Endothelial cell (in vitro differentiated cells): ENCODE data around the gene TTC33. TPM values are rescaled to one million over a fixed set of nuclear protein-coding genes. Genes with fewer than 3 reads are reported as not detected.

Source experiments
- DNase-seq: peaks from one replicate; pipeline ENCODE4 v3.0.0; 2021; ENCODE audit warnings: low spot score
- H3K27ac Mint-ChIP-seq: one replicate; pipeline ENCODE4 v1.8.0; 2021; ENCODE audit warnings: mixed read lengths, inconsistent platforms; ENCODE audit not compliant: unreplicated experiment
- H3K27me3 Mint-ChIP-seq: one replicate; pipeline ENCODE4 v1.8.0; 2021; ENCODE audit warnings: mild to moderate bottlenecking, moderate library complexity, mixed read lengths, inconsistent platforms; ENCODE audit not compliant: unreplicated experiment
- H3K36me3 Mint-ChIP-seq: one replicate; pipeline ENCODE4 v1.8.0; 2021; ENCODE audit warnings: mild to moderate bottlenecking, low read depth, mixed read lengths, inconsistent platforms; ENCODE audit not compliant: unreplicated experiment
- H3K4me1 Mint-ChIP-seq: one replicate; pipeline ENCODE4 v1.8.0; 2021; ENCODE audit warnings: mild to moderate bottlenecking, mixed read lengths, inconsistent platforms; ENCODE audit not compliant: unreplicated experiment
- H3K4me3 Mint-ChIP-seq: one replicate; pipeline ENCODE4 v1.8.0; 2021; ENCODE audit warnings: mild to moderate bottlenecking, mixed read lengths, inconsistent platforms; ENCODE audit not compliant: unreplicated experiment
- H3K9me3 Mint-ChIP-seq: one replicate; pipeline ENCODE4 v1.8.0; 2021; ENCODE audit warnings: mixed read lengths, inconsistent platforms; ENCODE audit not compliant: unreplicated experiment
- CTCF ChIP-seq: fragments of 200-600 bp; sonication (generic); IDR thresholded peaks from one replicate; pipeline ENCODE4 v1.5.0; 2021; ENCODE audit warnings: antibody characterized with exemption; ENCODE audit not compliant: unreplicated experiment
- total RNA-seq: library from RNA; stranded (reverse); fragmentation: NEBNext Ultra II Directional; extraction: Animal tissue kit (Norgen Biotek cat#: 25700); gene quantifications from one replicate; pipeline ENCODE4 v1.2.1, GENCODE V29; 2021; ENCODE audit not compliant: unreplicated experiment

TTC33 gene
- total RNA-seq, 1 donor from 2014 or later, result 8.6 TPM

GRCh38 chr5:40677456-40677855 is 78.3 kb downstream of the TTC33 start:
- no peak for DNase-seq
- no peak for TF ChIP-seq CTCF
- Mint-ChIP-seq H3K4me3 (no peak overlapping the region), H3K4me1 (peaks cover 34% of the 10 kb centered on the region), H3K27ac (no peak overlapping the region), H3K36me3 (no peaks in the 10 kb centered on the region), H3K27me3 (peaks cover 20% of the 10 kb centered on the region), H3K9me3 (peaks cover 5% of the 10 kb centered on the region)

GRCh38 chr5:40676613-40677343 is 79.0 kb downstream of the TTC33 start:
- Mint-ChIP-seq H3K27me3 (peaks cover 13% of the 10 kb centered on the region), H3K27ac (no peak overlapping the region), H3K9me3 (no peaks in the 10 kb centered on the region), H3K4me3 (no peak overlapping the region), H3K36me3 (no peaks in the 10 kb centered on the region), H3K4me1 (peaks cover 30% of the 10 kb centered on the region)
- TF ChIP-seq CTCF, result no peak
- no peak for DNase-seq

- Mint-ChIP-seq H3K27ac (no peak overlapping the region), H3K4me3 (no peak overlapping the region), H3K9me3 (no peaks in the 10 kb centered on the region), H3K36me3 (no peaks in the 10 kb centered on the region), H3K4me1 (peaks cover 21% of the 10 kb centered on the region), H3K27me3 (peaks cover 6% of the 10 kb centered on the region)
- TF ChIP-seq CTCF, result no peak
- no peak for DNase-seq
Observed at GRCh38 chr5:40675396-40676133, 80.2 kb downstream of the TTC33 start.

- DNase-seq, result no peak
- H3K27me3 Mint-ChIP-seq, result peaks cover 2% of the 10 kb centered on the region
- H3K36me3 Mint-ChIP-seq, result no peaks in the 10 kb centered on the region
- H3K27ac Mint-ChIP-seq, result no peak overlapping the region
- peaks cover 20% of the 10 kb centered on the region for H3K4me1 Mint-ChIP-seq
- H3K9me3 Mint-ChIP-seq, result no peaks in the 10 kb centered on the region
- no peak for TF ChIP-seq CTCF
- H3K4me3 Mint-ChIP-seq, result no peak overlapping the region
Observed at GRCh38 chr5:40674661-40675235, 81.0 kb downstream of the TTC33 start.

- H3K27ac Mint-ChIP-seq, result no peak overlapping the region
- no peaks in the 10 kb centered on the region for H3K9me3 Mint-ChIP-seq
- no peaks in the 10 kb centered on the region for H3K27me3 Mint-ChIP-seq
- no peak for DNase-seq
- no peak overlapping the region for H3K4me3 Mint-ChIP-seq
- peaks cover 18% of the 10 kb centered on the region for H3K4me1 Mint-ChIP-seq
- no peaks in the 10 kb centered on the region for H3K36me3 Mint-ChIP-seq
- no peak for TF ChIP-seq CTCF
Observed at GRCh38 chr5:40672425-40672824, 83.3 kb downstream of the TTC33 start.
